A673 (cell line): ENCODE results near the gene AANAT. TPM values are rescaled to one million over a fixed set of nuclear protein-coding genes. Genes with fewer than 3 reads are reported as not detected.
A peak's percentile ranks its signal among the peaks of the same experiment; 100 is the strongest.

Source experiments
- BruUV-seq: library from RNA; stranded (reverse); fragments of 400-500 nt; replicated peaks from 2 replicates; lab custom pipeline; 2021; lab: Mats Ljungman, UMichigan
- CTCF ChIA-PET: fragments of 300-600 bp; sonication (Branson Sonifier 250); formaldehyde crosslinking; loops from one replicate; lab custom pipeline; 2022; ENCODE audit warnings: antibody characterized with exemption; lab: Charles Lee
- POLR2A ChIA-PET: fragments of 300-600 bp; sonication (Branson Sonifier 250); formaldehyde crosslinking; loops from one replicate; lab custom pipeline; 2022; ENCODE audit warnings: antibody characterized with exemption; ENCODE audit not compliant: low non-redundant PET; lab: Charles Lee
- DNase-seq: peaks from one replicate; pipeline ENCODE4 v3.0.0-alpha.2; 2015; ENCODE audit warnings: low spot score
- H3K27ac ChIP-seq: fragments of 200-600 bp; sonication (generic); 2 replicates; pipeline ENCODE4 v1.5.1; 2016; ENCODE audit warnings: mixed run types, low read depth, mild to moderate bottlenecking, mixed read lengths, antibody characterized with exemption, low read length; ENCODE audit not compliant: poor library complexity, severe bottlenecking
- H3K27me3 ChIP-seq: fragments of 200-600 bp; sonication (generic); replicated peaks from 2 replicates; pipeline ENCODE4 v1.6.1; 2017; ENCODE audit warnings: mixed run types, low read depth, mild to moderate bottlenecking, mixed read lengths, antibody characterized with exemption, low read length; ENCODE audit not compliant: insufficient read depth, poor library complexity
- H3K36me3 ChIP-seq: fragments of 200-600 bp; sonication (generic); 2 replicates; pipeline ENCODE4 v1.6.1; 2016; ENCODE audit warnings: mixed run types, mild to moderate bottlenecking, mixed read lengths, antibody characterized with exemption, low read length; ENCODE audit not compliant: insufficient read depth, poor library complexity, severe bottlenecking
- H3K4me1 ChIP-seq: fragments of 200-600 bp; sonication (generic); 2 replicates; pipeline ENCODE4 v1.6.1; 2017; ENCODE audit warnings: mixed run types, mild to moderate bottlenecking, mixed read lengths, antibody characterized with exemption, low read length; ENCODE audit not compliant: insufficient read depth, poor library complexity, severe bottlenecking
- H3K4me3 ChIP-seq: fragments of 200-600 bp; sonication (generic); 2 replicates; pipeline ENCODE4 v1.5.1; 2016; ENCODE audit warnings: low read depth, mixed run types, mild to moderate bottlenecking, mixed read lengths, low read length; ENCODE audit not compliant: poor library complexity, severe bottlenecking
- H3K9me3 ChIP-seq: fragments of 200-600 bp; sonication (generic); 2 replicates; pipeline ENCODE4 v1.6.1; 2016; ENCODE audit warnings: mixed run types, low read depth, mild to moderate bottlenecking, mixed read lengths, antibody characterized with exemption, low read length; ENCODE audit not compliant: poor library complexity, severe bottlenecking
- CTCF ChIP-seq: fragments of 300-800, 200-600 bp; sonication (generic); conservative IDR thresholded peaks from 2 replicates; pipeline ENCODE4 v1.5.1; 2017; ENCODE audit warnings: low read depth, mild to moderate bottlenecking, antibody characterized with exemption, low read length, moderate library complexity, mixed read lengths
- EZH2 ChIP-seq: fragments of 200-600 bp; sonication (generic); IDR thresholded peaks from 2 replicates; pipeline ENCODE4 v1.6.1; 2017; ENCODE audit warnings: borderline replicate concordance, low read depth, mild to moderate bottlenecking, mixed read lengths, antibody characterized with exemption, low read length; ENCODE audit not compliant: poor library complexity, severe bottlenecking
- intact Hi-C: fragments of 100-400 bp; cut with micrococcal nuclease; formaldehyde crosslinking; loops from one replicate; pipeline ENCODE4 v1.10.0; 2022; ENCODE audit not compliant: unreplicated experiment
- total RNA-seq: library from RNA; stranded (reverse); gene quantifications from 2 replicates; pipeline ENCODE4 v1.2.3, GENCODE V29; 2021

Gene AANAT
- total RNA-seq, 1 experiment from 2014 or later = not detected

GRCh38 chr17:76426853-76427252, 40.5 kb upstream of the AANAT start:
- ChIA-PET CTCF (no interaction called here), POLR2A (interaction anchor here (0.5 kb wide), 1 partner anchor 23 kb away, joined by 5 read pairs; no protein-coding TSS in a partner anchor)
- no peak for TF ChIP-seq EZH2
- no peak for TF ChIP-seq CTCF
- intact Hi-C loops = no loop called here
- Histone ChIP-seq H3K9me3 (no peaks in the 10 kb centered on the region), H3K27me3 (no peaks in the 10 kb centered on the region), H3K4me1 (peaks cover 7% of the 10 kb centered on the region), H3K4me3 (no peak overlapping the region), H3K36me3 (no peaks in the 10 kb centered on the region), H3K27ac (no peak overlapping the region)
- no peak for DNase-seq
- BruUV-seq = no TSS peak

GRCh38 chr17:76427501-76428231, 39.7 kb upstream of the AANAT start:
- TF ChIP-seq EZH2 (no peak), CTCF (no peak)
- H3K27ac ChIP-seq = peak overlapping the region; percentile 11
- no peaks in the 10 kb centered on the region for H3K27me3 ChIP-seq
- no peaks in the 10 kb centered on the region for H3K9me3 ChIP-seq
- H3K4me3 ChIP-seq = no peak overlapping the region
- ChIA-PET POLR2A (interaction anchor here (0.5 kb wide), 1 partner anchor 22 kb away, joined by 5 read pairs; no protein-coding TSS in a partner anchor), CTCF (no interaction called here)
- H3K36me3 ChIP-seq = no peaks in the 10 kb centered on the region
- intact Hi-C loops = no loop called here
- BruUV-seq = no TSS peak
- no peak for DNase-seq
- peaks cover 7% of the 10 kb centered on the region for H3K4me1 ChIP-seq

GRCh38 chr17:76428511-76428910, 38.9 kb upstream of the AANAT start:
- peaks cover 7% of the 10 kb centered on the region for H3K4me1 ChIP-seq
- no peaks in the 10 kb centered on the region for H3K27me3 ChIP-seq
- no TSS peak for BruUV-seq
- H3K36me3 ChIP-seq = no peaks in the 10 kb centered on the region
- intact Hi-C loops = no loop called here
- no peaks in the 10 kb centered on the region for H3K9me3 ChIP-seq
- no peak for DNase-seq
- POLR2A ChIA-PET = no interaction called here
- TF ChIP-seq CTCF = no peak
- TF ChIP-seq EZH2 = no peak
- H3K4me3 ChIP-seq = no peak overlapping the region
- CTCF ChIA-PET = no interaction called here
- H3K27ac ChIP-seq = no peak overlapping the region
